T-helper 2 cell treated with Interferon-gamma antibody and Interleukin-4, amounts not matched to agents 5 μg/mL and 100 μg/mL, for 36 hours (primary cell): ENCODE data around the gene MARCHF2.
A peak's percentile ranks its signal among the peaks of the same experiment; 100 is the strongest.

ENCODE experiments used
- DNase-seq: peaks from one replicate; pipeline ENCODE4 v3.0.0; 2021; ENCODE audit warnings: low spot score
- H3K27ac Mint-ChIP-seq: one replicate; pipeline ENCODE4 v1.8.0; 2021; ENCODE audit warnings: mild to moderate bottlenecking, mixed read lengths
- H3K27me3 Mint-ChIP-seq: one replicate; pipeline ENCODE4 v1.8.0; 2021; ENCODE audit warnings: low read depth, mixed read lengths
- H3K36me3 Mint-ChIP-seq: one replicate; pipeline ENCODE4 v1.8.0; 2021; ENCODE audit warnings: low read depth, mixed read lengths
- H3K4me1 Mint-ChIP-seq: one replicate; pipeline ENCODE4 v1.8.0; 2021; ENCODE audit warnings: low read depth, mixed read lengths
- H3K4me3 Mint-ChIP-seq: one replicate; pipeline ENCODE4 v1.8.0; 2022; ENCODE audit warnings: mild to moderate bottlenecking, moderate library complexity, mixed read lengths
- H3K9me3 Mint-ChIP-seq: one replicate; pipeline ENCODE4 v1.8.0; 2021; ENCODE audit warnings: mixed read lengths

Gene MARCHF2

GRCh38 chr19:8446061-8446709, 33.1 kb downstream of the MARCHF2 start:
- no peaks in the 10 kb centered on the region for H3K9me3 Mint-ChIP-seq
- peaks cover 24% of the 10 kb centered on the region for H3K36me3 Mint-ChIP-seq
- peak overlapping the region; percentile 90 for H3K27ac Mint-ChIP-seq
- H3K4me1 Mint-ChIP-seq = peaks cover 34% of the 10 kb centered on the region
- no peak for DNase-seq
- peak overlapping the region; percentile 91 for H3K4me3 Mint-ChIP-seq
- no peaks in the 10 kb centered on the region for H3K27me3 Mint-ChIP-seq

GRCh38 chr19:8449830-8450229, 36.7 kb downstream of the MARCHF2 start:
- H3K4me3 Mint-ChIP-seq = no peak overlapping the region
- no peak for DNase-seq
- peaks cover 50% of the 10 kb centered on the region for H3K4me1 Mint-ChIP-seq
- no peaks in the 10 kb centered on the region for H3K9me3 Mint-ChIP-seq
- H3K27me3 Mint-ChIP-seq = no peaks in the 10 kb centered on the region
- peaks cover 32% of the 10 kb centered on the region for H3K36me3 Mint-ChIP-seq
- H3K27ac Mint-ChIP-seq = no peak overlapping the region

GRCh38 chr19:8451377-8451776, 38.3 kb downstream of the MARCHF2 start:
- Mint-ChIP-seq H3K9me3 (no peaks in the 10 kb centered on the region), H3K4me1 (peaks cover 52% of the 10 kb centered on the region), H3K36me3 (peaks cover 36% of the 10 kb centered on the region), H3K27me3 (no peaks in the 10 kb centered on the region), H3K4me3 (peak overlapping the region; percentile 8), H3K27ac (peak overlapping the region; percentile 17)
- no peak for DNase-seq

- Mint-ChIP-seq H3K9me3 (no peaks in the 10 kb centered on the region), H3K36me3 (peaks cover 36% of the 10 kb centered on the region), H3K4me3 (peak overlapping the region; percentile 8), H3K27me3 (no peaks in the 10 kb centered on the region), H3K27ac (no peak overlapping the region), H3K4me1 (peaks cover 54% of the 10 kb centered on the region)
- DNase-seq = no peak
Observed at GRCh38 chr19:8451885-8452284, 38.8 kb downstream of the MARCHF2 start.

GRCh38 chr19:8452446-8453123, 39.5 kb downstream of the MARCHF2 start:
- no peaks in the 10 kb centered on the region for H3K27me3 Mint-ChIP-seq
- H3K4me1 Mint-ChIP-seq = peaks cover 52% of the 10 kb centered on the region
- H3K36me3 Mint-ChIP-seq = peaks cover 34% of the 10 kb centered on the region
- no peaks in the 10 kb centered on the region for H3K9me3 Mint-ChIP-seq
- no peak overlapping the region for H3K4me3 Mint-ChIP-seq
- peak overlapping the region; percentile 40 for H3K27ac Mint-ChIP-seq
- DNase-seq = no peak

- H3K27ac Mint-ChIP-seq = no peak overlapping the region
- no peak for DNase-seq
- peaks cover 54% of the 10 kb centered on the region for H3K4me1 Mint-ChIP-seq
- peaks cover 36% of the 10 kb centered on the region for H3K36me3 Mint-ChIP-seq
- H3K27me3 Mint-ChIP-seq = no peaks in the 10 kb centered on the region
- no peaks in the 10 kb centered on the region for H3K9me3 Mint-ChIP-seq
- H3K4me3 Mint-ChIP-seq = no peak overlapping the region
Observed at GRCh38 chr19:8453616-8454015, 40.5 kb downstream of the MARCHF2 start.

- peaks cover 36% of the 10 kb centered on the region for H3K36me3 Mint-ChIP-seq
- H3K27me3 Mint-ChIP-seq = no peaks in the 10 kb centered on the region
- H3K4me1 Mint-ChIP-seq = peaks cover 51% of the 10 kb centered on the region
- no peak for DNase-seq
- no peak overlapping the region for H3K4me3 Mint-ChIP-seq
- H3K27ac Mint-ChIP-seq = no peak overlapping the region
- no peaks in the 10 kb centered on the region for H3K9me3 Mint-ChIP-seq
Observed at GRCh38 chr19:8454218-8454617, 41.1 kb downstream of the MARCHF2 start.

GRCh38 chr19:8455018-8455417, 41.9 kb downstream of the MARCHF2 start:
- no peak overlapping the region for H3K4me3 Mint-ChIP-seq
- no peaks in the 10 kb centered on the region for H3K9me3 Mint-ChIP-seq
- peak overlapping the region; percentile 26 for H3K27ac Mint-ChIP-seq
- peaks cover 54% of the 10 kb centered on the region for H3K4me1 Mint-ChIP-seq
- peaks cover 41% of the 10 kb centered on the region for H3K36me3 Mint-ChIP-seq
- no peaks in the 10 kb centered on the region for H3K27me3 Mint-ChIP-seq
- no peak for DNase-seq

- H3K27me3 Mint-ChIP-seq = no peaks in the 10 kb centered on the region
- H3K36me3 Mint-ChIP-seq = peaks cover 44% of the 10 kb centered on the region
- peak overlapping the region; percentile 38 for H3K27ac Mint-ChIP-seq
- no peak for DNase-seq
- H3K9me3 Mint-ChIP-seq = no peaks in the 10 kb centered on the region
- no peak overlapping the region for H3K4me3 Mint-ChIP-seq
- peaks cover 51% of the 10 kb centered on the region for H3K4me1 Mint-ChIP-seq
Observed at GRCh38 chr19:8456064-8456463, 43.0 kb downstream of the MARCHF2 start.

GRCh38 chr19:8457209-8457608, 44.1 kb downstream of the MARCHF2 start:
- Mint-ChIP-seq H3K27ac (no peak overlapping the region), H3K27me3 (no peaks in the 10 kb centered on the region), H3K4me3 (no peak overlapping the region), H3K36me3 (peaks cover 46% of the 10 kb centered on the region), H3K4me1 (peaks cover 47% of the 10 kb centered on the region), H3K9me3 (no peaks in the 10 kb centered on the region)
- no peak for DNase-seq

- Mint-ChIP-seq H3K4me3 (no peak overlapping the region), H3K36me3 (peaks cover 50% of the 10 kb centered on the region), H3K27me3 (no peaks in the 10 kb centered on the region), H3K9me3 (no peaks in the 10 kb centered on the region), H3K4me1 (peaks cover 42% of the 10 kb centered on the region), H3K27ac (no peak overlapping the region)
- no peak for DNase-seq
Observed at GRCh38 chr19:8457827-8458226, 44.7 kb downstream of the MARCHF2 start.

- H3K36me3 Mint-ChIP-seq = peaks cover 54% of the 10 kb centered on the region
Observed at GRCh38 chr19:8458380-8458779, 45.3 kb downstream of the MARCHF2 start.

GRCh38 chr19:8459095-8459494, 46.0 kb downstream of the MARCHF2 start:
- peaks cover 39% of the 10 kb centered on the region for H3K4me1 Mint-ChIP-seq
- H3K27me3 Mint-ChIP-seq = no peaks in the 10 kb centered on the region
- no peak overlapping the region for H3K27ac Mint-ChIP-seq
- H3K4me3 Mint-ChIP-seq = no peak overlapping the region
- H3K36me3 Mint-ChIP-seq = peaks cover 54% of the 10 kb centered on the region
- no peak for DNase-seq
- no peaks in the 10 kb centered on the region for H3K9me3 Mint-ChIP-seq

More at GRCh38 chr19:8458380-8458779, 45.3 kb downstream of the MARCHF2 start:
- H3K9me3 Mint-ChIP-seq = no peaks in the 10 kb centered on the region
- DNase-seq = no peak
- peaks cover 42% of the 10 kb centered on the region for H3K4me1 Mint-ChIP-seq
- no peaks in the 10 kb centered on the region for H3K27me3 Mint-ChIP-seq
- H3K27ac Mint-ChIP-seq = no peak overlapping the region
- H3K4me3 Mint-ChIP-seq = no peak overlapping the region

GRCh38 chr19:8459520-8460270, 46.6 kb downstream of the MARCHF2 start:
- Mint-ChIP-seq H3K27ac (no peak overlapping the region), H3K9me3 (no peaks in the 10 kb centered on the region), H3K4me3 (no peak overlapping the region), H3K36me3 (peaks cover 56% of the 10 kb centered on the region), H3K27me3 (no peaks in the 10 kb centered on the region), H3K4me1 (peaks cover 36% of the 10 kb centered on the region)
- no peak for DNase-seq
